Astrocyte (in vitro differentiated cells and primary cell): Measurements from ENCODE around the gene SLC15A1.

Experiments
- EZH2 ChIP-seq: IDR thresholded peaks from 2 replicates; pipeline ENCODE4 v1.6.1; 2012; ENCODE audit warnings: mild to moderate bottlenecking, low read length, inconsistent platforms; ENCODE audit not compliant: insufficient read depth
- TF ChIP-seq, protein P1 (sequence below): IDR thresholded peaks from 2 replicates; pipeline ENCODE4 v1.5.1; 2011; ENCODE audit warnings: low read depth, mild to moderate bottlenecking, inconsistent platforms, low read length, moderate library complexity; ENCODE audit not compliant: insufficient read depth

- TF ChIP-seq, protein P1, sequence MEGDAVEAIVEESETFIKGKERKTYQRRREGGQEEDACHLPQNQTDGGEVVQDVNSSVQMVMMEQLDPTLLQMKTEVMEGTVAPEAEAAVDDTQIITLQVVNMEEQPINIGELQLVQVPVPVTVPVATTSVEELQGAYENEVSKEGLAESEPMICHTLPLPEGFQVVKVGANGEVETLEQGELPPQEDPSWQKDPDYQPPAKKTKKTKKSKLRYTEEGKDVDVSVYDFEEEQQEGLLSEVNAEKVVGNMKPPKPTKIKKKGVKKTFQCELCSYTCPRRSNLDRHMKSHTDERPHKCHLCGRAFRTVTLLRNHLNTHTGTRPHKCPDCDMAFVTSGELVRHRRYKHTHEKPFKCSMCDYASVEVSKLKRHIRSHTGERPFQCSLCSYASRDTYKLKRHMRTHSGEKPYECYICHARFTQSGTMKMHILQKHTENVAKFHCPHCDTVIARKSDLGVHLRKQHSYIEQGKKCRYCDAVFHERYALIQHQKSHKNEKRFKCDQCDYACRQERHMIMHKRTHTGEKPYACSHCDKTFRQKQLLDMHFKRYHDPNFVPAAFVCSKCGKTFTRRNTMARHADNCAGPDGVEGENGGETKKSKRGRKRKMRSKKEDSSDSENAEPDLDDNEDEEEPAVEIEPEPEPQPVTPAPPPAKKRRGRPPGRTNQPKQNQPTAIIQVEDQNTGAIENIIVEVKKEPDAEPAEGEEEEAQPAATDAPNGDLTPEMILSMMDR: no peak
- no peak for TF ChIP-seq EZH2
Observed at GRCh38 chr13:98778749-98779148, 26.3 kb upstream of the SLC15A1 start.
